Measurements from ENCODE around the gene CTSW. TPM values are rescaled to one million over a fixed set of nuclear protein-coding genes. Genes with fewer than 3 reads are reported as not detected.

CTSW gene
- total and polyA plus RNA-seq, 2 donors: 0.98 to 2.7 TPM

GRCh38 chr11:65919141-65919572 is 39.5 kb downstream of the CTSW start, which contains the start of gene DRAP1:
Gene DRAP1, plus strand, starts transcription at chr11:65919426. Its CDS starts 76 bp downstream, at chr11:65919502.
- 1% methylated on average over 59 of the region's 59 CpGs for WGBS
- H3K4me3 ChIP-seq (ENCODE audit: low read depth, low read length): peak within 1 kb of the TSS; percentile 86
- peaks cover 2% of the 10 kb centered on the region for H3K4me1 ChIP-seq (ENCODE audit: insufficient read depth)
- DNase-seq (ENCODE audit: extremely low spot score): peak; percentile 92
- no peaks in the 10 kb centered on the region for H3K36me3 ChIP-seq (ENCODE audit: insufficient read depth)
- H3K27ac ChIP-seq (ENCODE audit: low read depth): peak within 1 kb of the TSS; percentile 94

GRCh38 chr11:65919573-65920371 is 40.1 kb downstream of the CTSW start:
- DNase-seq (ENCODE audit: extremely low spot score): no peak
- Histone ChIP-seq H3K4me1 (ENCODE audit: insufficient read depth) (peaks cover 2% of the 10 kb centered on the region), H3K36me3 (ENCODE audit: insufficient read depth) (no peaks in the 10 kb centered on the region), H3K27ac (ENCODE audit: low read depth) (peak overlapping the region; percentile 69), H3K4me3 (ENCODE audit: low read depth, low read length) (peak overlapping the region; percentile 86)
- 1% methylated on average over 60 of the region's 60 CpGs for WGBS

DNA sequence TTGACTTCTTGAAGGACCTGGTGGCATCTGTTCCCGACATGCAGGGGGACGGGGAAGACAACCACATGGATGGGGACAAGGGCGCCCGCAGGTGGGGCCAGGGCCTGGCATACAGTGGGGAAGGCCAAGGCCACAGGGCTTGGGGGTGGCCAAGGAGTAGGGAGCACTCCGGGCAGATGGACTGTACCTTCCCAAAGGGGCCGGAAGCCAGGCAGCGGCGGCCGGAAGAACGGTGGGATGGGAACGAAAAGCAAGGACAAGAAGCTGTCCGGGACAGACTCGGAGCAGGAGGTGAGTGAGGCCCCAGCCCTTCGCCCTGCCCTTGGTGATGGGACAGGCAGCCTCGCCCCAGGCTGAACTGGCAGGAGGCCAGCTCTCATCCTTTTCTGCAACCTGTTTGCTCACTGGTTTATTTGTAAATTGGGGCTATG is 40.8 kb downstream of the CTSW start:
- 62% methylated on average over 15 of the region's 15 CpGs for WGBS
- H3K27ac ChIP-seq (ENCODE audit: low read depth): no peak overlapping the region
- DNase-seq (ENCODE audit: extremely low spot score): no peak

DNA sequence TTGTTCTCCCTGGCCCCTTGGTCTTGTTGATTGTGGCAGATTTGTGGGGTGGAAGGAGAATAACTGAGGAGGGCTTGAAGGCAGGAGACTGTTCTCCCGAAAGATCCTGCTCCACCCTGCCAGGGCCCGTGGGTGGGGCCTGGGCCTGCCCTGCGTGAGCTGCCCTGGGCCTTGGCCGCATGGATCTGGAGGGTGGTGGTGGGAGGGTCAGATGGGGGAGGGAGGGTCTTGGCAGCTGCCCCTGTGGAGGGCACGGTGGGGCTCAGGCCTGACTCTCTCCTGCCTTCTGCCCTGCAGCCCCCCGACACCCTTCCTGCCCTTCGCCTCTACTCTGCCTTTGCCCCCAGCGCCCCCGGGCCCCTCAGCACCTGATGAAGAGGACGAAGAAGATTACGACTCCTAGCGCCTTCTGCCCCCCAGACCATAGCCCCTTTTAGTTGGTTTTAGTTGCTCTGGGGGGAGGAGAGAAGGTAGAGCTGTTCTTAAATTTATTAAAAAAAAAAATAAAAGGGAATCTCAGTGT is 41.5 kb downstream of the CTSW start:
- WGBS: 82% methylated on average over 12 of the region's 12 CpGs
- Histone ChIP-seq H3K4me1 (ENCODE audit: insufficient read depth) (peaks cover 2% of the 10 kb centered on the region), H3K36me3 (ENCODE audit: insufficient read depth) (no peaks in the 10 kb centered on the region), H3K4me3 (ENCODE audit: low read depth, low read length) (no peak overlapping the region), H3K27ac (ENCODE audit: low read depth) (no peak overlapping the region)
- no peak for DNase-seq (ENCODE audit: extremely low spot score)

More for the DNA sequence above, 40.8 kb downstream of the CTSW start:
- H3K4me3 ChIP-seq (ENCODE audit: low read depth, low read length): peak overlapping the region; percentile 86
- H3K4me1 ChIP-seq (ENCODE audit: insufficient read depth): peaks cover 2% of the 10 kb centered on the region
- H3K36me3 ChIP-seq (ENCODE audit: insufficient read depth): no peaks in the 10 kb centered on the region

DNA sequence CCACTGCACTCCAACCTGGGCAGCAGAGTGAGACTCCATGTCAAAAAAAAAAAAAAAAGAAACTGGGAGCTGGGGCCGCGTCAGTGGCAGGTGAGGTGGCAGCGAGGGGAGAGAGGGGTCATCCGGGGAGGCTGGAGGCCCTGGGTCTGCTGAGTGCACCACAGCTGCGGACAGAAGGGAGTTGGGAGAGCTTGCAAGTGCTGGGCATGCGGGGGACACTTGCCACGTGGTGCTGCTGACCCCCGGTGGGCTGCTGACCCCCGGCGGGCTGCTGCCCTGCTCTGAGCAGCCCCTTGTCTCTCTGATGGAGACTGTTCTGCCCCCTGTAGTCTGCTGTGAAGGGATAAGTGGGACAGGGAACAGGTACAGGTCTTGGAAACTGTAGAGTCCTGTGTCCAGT is 42.2 kb downstream of the CTSW start:
- H3K4me1 ChIP-seq (ENCODE audit: insufficient read depth): peaks cover 2% of the 10 kb centered on the region
- no peak overlapping the region for H3K27ac ChIP-seq (ENCODE audit: low read depth)
- 93% methylated on average over 10 of the region's 10 CpGs for WGBS
- H3K36me3 ChIP-seq (ENCODE audit: insufficient read depth): no peaks in the 10 kb centered on the region
- no peak overlapping the region for H3K4me3 ChIP-seq (ENCODE audit: low read depth, low read length)
- no peak for DNase-seq (ENCODE audit: extremely low spot score)

- Histone ChIP-seq H3K4me1 (ENCODE audit: insufficient read depth) (peaks cover 2% of the 10 kb centered on the region), H3K36me3 (ENCODE audit: insufficient read depth) (no peaks in the 10 kb centered on the region), H3K27ac (ENCODE audit: low read depth) (no peak overlapping the region), H3K4me3 (ENCODE audit: low read depth, low read length) (no peak overlapping the region)
- no peak for DNase-seq (ENCODE audit: extremely low spot score)
- 84% methylated on average over 3 of the region's 3 CpGs for WGBS
Observed at GRCh38 chr11:65922565-65922964, 42.9 kb downstream of the CTSW start.

DNA sequence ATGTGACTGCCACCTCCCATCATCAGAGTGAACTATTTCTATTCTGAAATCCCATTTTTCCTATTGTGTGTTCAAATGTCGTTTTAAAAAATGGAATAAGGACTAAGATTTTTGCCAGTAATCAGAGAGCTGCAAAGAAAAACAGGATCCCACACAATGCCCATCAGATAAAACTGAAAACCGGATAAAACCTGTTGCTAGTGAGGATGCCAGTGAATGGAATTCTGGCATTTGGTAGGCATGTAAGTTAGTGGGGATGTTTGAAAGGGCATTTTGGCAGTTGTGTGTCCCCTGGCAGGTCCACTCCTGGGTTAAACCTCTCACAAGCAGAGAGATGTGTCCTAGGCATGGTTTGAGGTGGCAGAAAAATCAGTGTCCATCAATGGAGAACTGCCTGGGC is 45.8 kb downstream of the CTSW start:
- WGBS: 55% methylated on average over 2 of the region's 2 CpGs
- DNase-seq (ENCODE audit: extremely low spot score): no peak
- Histone ChIP-seq H3K27ac (ENCODE audit: low read depth) (no peak overlapping the region), H3K4me1 (ENCODE audit: insufficient read depth) (peaks cover under 1% of the 10 kb centered on the region), H3K36me3 (ENCODE audit: insufficient read depth) (no peaks in the 10 kb centered on the region), H3K4me3 (ENCODE audit: low read depth, low read length) (no peak overlapping the region)

DNA sequence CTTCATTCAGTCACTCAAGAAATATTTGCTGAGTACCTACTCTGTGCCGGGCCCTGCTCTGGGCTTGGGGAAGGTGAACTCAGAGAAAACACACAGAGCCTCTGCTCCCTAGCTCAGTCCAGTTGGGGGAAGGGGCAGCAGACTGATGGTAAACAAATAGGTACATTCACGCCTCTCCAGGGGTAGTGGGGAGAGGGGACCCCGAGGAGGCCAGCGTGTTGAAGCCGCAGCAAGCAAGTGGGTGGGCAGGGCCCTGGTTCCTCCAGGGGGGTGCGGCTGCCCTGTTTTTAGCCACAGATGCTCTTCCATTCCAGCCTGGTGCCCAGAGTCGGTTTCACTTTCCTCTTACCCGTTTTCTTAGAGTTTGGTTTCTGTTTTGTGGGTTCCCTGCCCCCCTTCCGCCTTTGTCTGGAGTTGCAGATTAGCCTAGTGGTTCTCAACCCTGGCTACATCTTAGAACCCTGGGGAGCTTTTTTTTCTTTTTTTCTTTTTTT is 48.3 kb downstream of the CTSW start:
- 51% methylated on average over 9 of the region's 9 CpGs for WGBS
- Histone ChIP-seq H3K4me3 (ENCODE audit: low read depth, low read length) (no peak overlapping the region), H3K27ac (ENCODE audit: low read depth) (no peak overlapping the region), H3K4me1 (ENCODE audit: insufficient read depth) (no peaks in the 10 kb centered on the region), H3K36me3 (ENCODE audit: insufficient read depth) (no peaks in the 10 kb centered on the region)
- DNase-seq (ENCODE audit: extremely low spot score): no peak

- Histone ChIP-seq H3K4me1 (ENCODE audit: insufficient read depth) (no peaks in the 10 kb centered on the region), H3K36me3 (ENCODE audit: insufficient read depth) (no peaks in the 10 kb centered on the region), H3K27ac (ENCODE audit: low read depth) (no peak overlapping the region), H3K4me3 (ENCODE audit: low read depth, low read length) (no peak overlapping the region)
- WGBS: 58% methylated on average over 6 of the region's 6 CpGs
- no peak for DNase-seq (ENCODE audit: extremely low spot score)
Observed at GRCh38 chr11:65928667-65929066, 49.0 kb downstream of the CTSW start.

GRCh38 chr11:65931773-65932557 is 52.3 kb downstream of the CTSW start:
- H3K27ac ChIP-seq (ENCODE audit: low read depth): no peak overlapping the region
- no peaks in the 10 kb centered on the region for H3K36me3 ChIP-seq (ENCODE audit: insufficient read depth)
- no peak overlapping the region for H3K4me3 ChIP-seq (ENCODE audit: low read depth, low read length)
- 50% methylated on average over 13 of the region's 13 CpGs for WGBS
- DNase-seq (ENCODE audit: extremely low spot score): no peak
- H3K4me1 ChIP-seq (ENCODE audit: insufficient read depth): no peaks in the 10 kb centered on the region

DNA sequence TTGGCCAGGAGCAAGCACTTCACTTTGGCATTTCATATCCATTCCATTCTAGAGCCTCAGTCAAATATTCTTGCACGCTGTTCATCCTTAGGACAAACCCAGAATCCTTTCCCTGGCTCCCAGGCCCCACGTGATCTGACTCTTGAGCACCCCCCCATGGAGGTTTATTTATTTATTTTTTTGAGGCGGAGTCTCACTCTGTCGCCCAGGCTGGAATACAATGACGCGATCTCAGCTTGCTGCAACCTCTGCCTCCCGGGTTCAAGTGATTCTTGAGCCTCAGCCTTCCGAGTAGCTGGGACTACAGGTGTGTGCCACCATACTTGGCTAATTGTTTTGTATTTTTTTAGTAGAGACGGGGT is 52.9 kb downstream of the CTSW start:
- no peak overlapping the region for H3K4me3 ChIP-seq (ENCODE audit: low read depth, low read length)
- no peaks in the 10 kb centered on the region for H3K36me3 ChIP-seq (ENCODE audit: insufficient read depth)
- H3K4me1 ChIP-seq (ENCODE audit: insufficient read depth): no peaks in the 10 kb centered on the region
- DNase-seq (ENCODE audit: extremely low spot score): no peak
- 37% methylated on average over 9 of the region's 9 CpGs for WGBS
- no peak overlapping the region for H3K27ac ChIP-seq (ENCODE audit: low read depth)

All from urinary bladder (tissue), 4 donors.